ENCODE data around the gene LRRC70.

- TF ChIP-seq GABPA (IDR thresholded peaks at IDR 0.05; ENCODE audit: low read depth) = no peak
- TF ChIP-seq CTCF (IDR thresholded peaks at IDR 0.05; ENCODE audit: insufficient read depth, low read length) = no peak
- TF ChIP-seq POLR2AphosphoS5 (IDR thresholded peaks at IDR 0.05; ENCODE audit: low read depth) = no peak
- no peak for TF ChIP-seq REST (IDR thresholded peaks at IDR 0.05; ENCODE audit: insufficient replicate concordance, low read depth)
- TF ChIP-seq SPI1 (IDR thresholded peaks at IDR 0.05; ENCODE audit: borderline replicate concordance, low read depth) = no peak
Observed at GRCh38 chr5:62575489-62575888, 3.1 kb upstream of the LRRC70 start.
